H1 (cell line): ENCODE results near the gene ZFYVE21. TPM values are rescaled to one million over a fixed set of nuclear protein-coding genes. Genes with fewer than 3 reads are reported as not detected.

Source experiments
- CTCF ChIA-PET: fragments of 300-600 bp; sonication (Branson Sonifier 250); formaldehyde crosslinking; loops from one replicate; lab custom pipeline; 2021; ENCODE audit not compliant: partially characterized antibody; lab: Charles Lee
- POLR2A ChIA-PET: fragments of 300-600 bp; sonication (Branson Sonifier 250); formaldehyde crosslinking; loops from one replicate; lab custom pipeline; 2021; ENCODE audit warnings: inconsistent platforms; ENCODE audit not compliant: partially characterized antibody; lab: Charles Lee
- DNase-seq, 2 experiments: peaks; one replicate each; pipeline versions ENCODE4 v3.0.0 to v3.0.0-alpha.2; 2010 to 2022; ENCODE audit warnings: low spot score in 2 of 2, low read depth in 1 of 2, mixed read lengths in 1 of 2
- FAIRE-seq: peaks from 2 replicates; lab custom pipeline; 2011; peaks lifted over from hg19 to GRCh38; lab: Jason Lieb, UNC
- H2AFZ ChIP-seq: 2 replicates; pipeline ENCODE4 v1.8.1; 2012; ENCODE audit warnings: low read length, inconsistent platforms
- H2AK5ac ChIP-seq: 2 replicates; pipeline ENCODE4 v1.6.1; 2013; ENCODE audit warnings: low read depth, low read length
- H2BK120ac ChIP-seq: replicated peaks from 2 replicates; pipeline ENCODE3; 2013; ENCODE audit warnings: low read depth, low read length, inconsistent platforms
- H2BK12ac ChIP-seq: 2 replicates; pipeline ENCODE4 v1.6.1; 2013; ENCODE audit warnings: low read depth, low read length
- H2BK15ac ChIP-seq: 2 replicates; pipeline ENCODE4 v1.6.1; 2013; ENCODE audit warnings: low read length
- H2BK20ac ChIP-seq: 2 replicates; pipeline ENCODE4 v1.6.1; 2013; ENCODE audit warnings: low read length
- H2BK5ac ChIP-seq: 2 replicates; pipeline ENCODE4 v1.6.1; 2013; ENCODE audit warnings: low read depth, low read length
- H3K14ac ChIP-seq: 2 replicates; pipeline ENCODE4 v1.6.1; 2013; ENCODE audit warnings: inconsistent platforms; ENCODE audit not compliant: insufficient read length
- H3K18ac ChIP-seq: 2 replicates; pipeline ENCODE4 v1.6.1; 2013; ENCODE audit warnings: low read length; ENCODE audit errors: extremely low read depth
- H3K23ac ChIP-seq: 2 replicates; pipeline ENCODE4 v1.6.1; 2013; ENCODE audit warnings: inconsistent platforms; ENCODE audit not compliant: insufficient read length
- H3K23me2 ChIP-seq: 2 replicates; pipeline ENCODE4 v1.6.1; 2013; ENCODE audit warnings: low read depth, low read length
- H3K27ac ChIP-seq: 2 replicates; pipeline ENCODE4 v1.6.1; 2011; ENCODE audit warnings: low read depth, low read length, inconsistent platforms
- H3K27me3 ChIP-seq, 4 experiments: replicated peaks in 1 of 4; 1 replicate in 1 of 4; 2 replicates in 3 of 4; pipeline versions ENCODE4 v1.6.1 to v1.8.1; 2011 to 2013; ENCODE audit warnings: low read length in 3 of 4, mild to moderate bottlenecking in 3 of 4, inconsistent platforms in 2 of 4, mixed read lengths in 2 of 4, moderate library complexity in 1 of 4; ENCODE audit not compliant: control insufficient read depth in 3 of 4, insufficient read depth in 3 of 4; ENCODE audit errors: extremely low read depth in 1 of 4
- H3K36me3 ChIP-seq, 4 experiments: 2 replicates each; pipeline versions ENCODE4 v1.6.1 to v1.8.1; 2011 to 2013; ENCODE audit warnings: mild to moderate bottlenecking in 4 of 4, low read length in 3 of 4, moderate library complexity in 2 of 4, control low read depth in 1 of 4, inconsistent platforms in 1 of 4; ENCODE audit not compliant: insufficient read depth in 4 of 4, control insufficient read depth in 2 of 4
- H3K4ac ChIP-seq: replicated peaks from 2 replicates; pipeline ENCODE3; 2013; ENCODE audit warnings: low read length, low read depth, mixed read lengths, inconsistent platforms; ENCODE audit not compliant: insufficient read length
- H3K4me1 ChIP-seq, 4 experiments: replicated peaks in 1 of 4; 1 replicate in 1 of 4; 2 replicates in 3 of 4; pipeline versions ENCODE4 v1.6.1 to v1.8.1; 2011 to 2013; ENCODE audit warnings: low read length in 3 of 4, inconsistent platforms in 2 of 4, mixed read lengths in 1 of 4; ENCODE audit not compliant: insufficient read depth in 4 of 4, control insufficient read depth in 3 of 4
- H3K4me2 ChIP-seq, 2 experiments: 2 replicates each; pipeline versions ENCODE4 v1.6.1 to v1.8.1; 2011 to 2013; ENCODE audit warnings: low read depth in 2 of 2, low read length in 2 of 2, control low read depth in 1 of 2, inconsistent platforms in 1 of 2, mild to moderate bottlenecking in 1 of 2; ENCODE audit not compliant: insufficient read depth in 1 of 2
- H3K4me3 ChIP-seq, 4 experiments: fragments of 200-600, 300-600 bp in 1 of 4; sonication (generic), shearing (Covaris generic), sonication (Bioruptor Twin) in 1 of 4; 2 replicates each; pipeline versions ENCODE4 v1.5.1 to v1.8.1; 2011 to 2016; ENCODE audit warnings: low read length in 4 of 4, low read depth in 3 of 4, control low read depth in 2 of 4, inconsistent platforms in 2 of 4, mild to moderate bottlenecking in 2 of 4, mixed read lengths in 1 of 4, moderate library complexity in 1 of 4; ENCODE audit not compliant: insufficient read depth in 2 of 4; ENCODE audit errors: extremely low read depth in 1 of 4
- H3K56ac ChIP-seq: replicated peaks from 2 replicates; pipeline ENCODE3; 2013; ENCODE audit warnings: low read depth, mild to moderate bottlenecking, mixed read lengths, low read length, inconsistent platforms; ENCODE audit not compliant: insufficient read length
- H3K79me1 ChIP-seq: 2 replicates; pipeline ENCODE4 v1.6.1; 2013; ENCODE audit warnings: low read depth, low read length, control low read depth
- H3K79me2 ChIP-seq, 2 experiments: 2 replicates each; pipeline versions ENCODE4 v1.6.1 to v1.8.1; 2012 to 2013; ENCODE audit warnings: low read length in 2 of 2, mild to moderate bottlenecking in 2 of 2, inconsistent platforms in 1 of 2; ENCODE audit not compliant: insufficient read depth in 2 of 2, control insufficient read depth in 1 of 2
- H3K9ac ChIP-seq, 4 experiments: replicated peaks in 1 of 4; 1 replicate in 1 of 4; 2 replicates in 3 of 4; pipeline versions ENCODE4 v1.6.1 to v1.8.1; 2011 to 2013; ENCODE audit warnings: low read depth in 3 of 4, low read length in 3 of 4, control low read depth in 2 of 4, mild to moderate bottlenecking in 2 of 4, moderate library complexity in 2 of 4, inconsistent platforms in 1 of 4; ENCODE audit errors: extremely low read depth in 1 of 4
- H3K9me3 ChIP-seq, 2 experiments: 2 replicates each; pipeline versions ENCODE4 v1.6.1 to v1.8.1; 2012 to 2013; ENCODE audit warnings: mild to moderate bottlenecking in 2 of 2, moderate library complexity in 2 of 2, control low read depth in 1 of 2, inconsistent platforms in 1 of 2, low read depth in 1 of 2, low read length in 1 of 2, mixed read lengths in 1 of 2; ENCODE audit not compliant: insufficient read depth in 2 of 2
- H4K20me1 ChIP-seq, 2 experiments: replicated peaks in 1 of 2; 2 replicates each; pipeline versions ENCODE3 to v1.8.1; 2011 to 2013; ENCODE audit warnings: inconsistent platforms in 2 of 2, low read length in 2 of 2, mild to moderate bottlenecking in 1 of 2; ENCODE audit not compliant: insufficient read depth in 2 of 2, control insufficient read depth in 1 of 2
- H4K5ac ChIP-seq: 2 replicates; pipeline ENCODE4 v1.6.1; 2013; ENCODE audit warnings: low read length, low read depth, mixed read lengths, inconsistent platforms; ENCODE audit not compliant: insufficient read length
- H4K8ac ChIP-seq: 2 replicates; pipeline ENCODE4 v1.8.0; 2013; ENCODE audit warnings: mild to moderate bottlenecking, moderate library complexity, low read length, inconsistent platforms; ENCODE audit not compliant: insufficient read depth; ENCODE audit errors: extremely low read depth
- H4K91ac ChIP-seq: replicated peaks from 2 replicates; pipeline ENCODE3; 2013; ENCODE audit warnings: low read length, mixed read lengths, inconsistent platforms; ENCODE audit not compliant: insufficient read length
- CTBP2 ChIP-seq: IDR thresholded peaks from 2 replicates; pipeline ENCODE4 v1.7.0; 2011; ENCODE audit warnings: borderline replicate concordance, mild to moderate bottlenecking, moderate library complexity, mixed read lengths, low read length; ENCODE audit not compliant: insufficient read depth, insufficient read length
- EZH2 ChIP-seq: fragments of 200-600 bp; sonication (generic); IDR thresholded peaks from 2 replicates; pipeline ENCODE4 v1.7.1; 2012; ENCODE audit warnings: low read depth, mild to moderate bottlenecking, moderate library complexity, low read length, inconsistent platforms; ENCODE audit not compliant: severe bottlenecking
- JUN ChIP-seq: IDR thresholded peaks from 2 replicates; pipeline ENCODE4 v1.6.1; 2011; ENCODE audit warnings: low read depth, mild to moderate bottlenecking, improper control_type of control experiment, low read length
- MAFK ChIP-seq: IDR thresholded peaks from 2 replicates; pipeline ENCODE4 v1.6.1; 2012; ENCODE audit warnings: low read depth, mild to moderate bottlenecking, improper control_type of control experiment, low read length
- RBBP5 ChIP-seq: IDR thresholded peaks from 2 replicates; pipeline ENCODE4 v1.7.1; 2012; ENCODE audit warnings: low read depth, mild to moderate bottlenecking, inconsistent platforms, low read length, moderate library complexity, borderline replicate concordance
- RXRA ChIP-seq: IDR thresholded peaks from 2 replicates; pipeline ENCODE4 v1.6.1; 2011; ENCODE audit warnings: low read depth, mild to moderate bottlenecking, low read length, moderate library complexity; ENCODE audit not compliant: insufficient read depth
- SIX5 ChIP-seq: IDR thresholded peaks from 2 replicates; pipeline ENCODE4 v1.6.1; 2011; ENCODE audit warnings: mild to moderate bottlenecking, low read depth, low read length
- TAF1 ChIP-seq: IDR thresholded peaks from 2 replicates; pipeline ENCODE4 v1.6.1; 2011; ENCODE audit warnings: mild to moderate bottlenecking, low read depth, low read length
- TAF7 ChIP-seq: optimal IDR thresholded peaks from 2 replicates; pipeline ENCODE3; 2011; ENCODE audit warnings: low read depth, mild to moderate bottlenecking, inconsistent platforms, low read length, moderate library complexity, borderline replicate concordance
- WGBS, 2 experiments: shearing (Covaris generic) in 1 of 2; methylation state at CpG; one replicate each; pipeline versions ENCODE4 v1.1.6 to v1.1.7; 2013 to 2015; ENCODE audit warnings: low lambda C conversion rate in 2 of 2, mixed read lengths in 2 of 2, inconsistent platforms in 1 of 2, low coverage in 1 of 2, missing lambda C conversion rate in 1 of 2; ENCODE audit not compliant: insufficient replicate concordance in 2 of 2, insufficient coverage in 1 of 2, insufficient read length in 1 of 2; ENCODE audit errors: extremely low coverage in 1 of 2, missing lambda C conversion rate in 1 of 2; 5-methylcytosine and 5-hydroxymethylcytosine counted together
- polyA plus RNA-seq, 7 experiments: library from polyadenylated mRNA; depleted of rRNA in 3 of 7; stranded (reverse) in 5 of 7; unstranded in 2 of 7; fragments of >200 nt in 5 of 7; fragments of 200-250 nt in 2 of 7; gene quantifications; 1 replicate in 5 of 7; 2 replicates in 1 of 7; 4 replicates in 1 of 7; pipeline versions ENCODE4 v1.2.1 to v1.2.3, GENCODE V29; 2011 to 2013; ENCODE audit warnings: missing spikeins in 2 of 7, mixed read lengths in 2 of 7
- total RNA-seq: library from RNA; stranded (reverse); fragmentation: NEBNext Ultra II Directional; extraction: Animal tissue kit (Norgen Biotek cat#: 25700); gene quantifications from 2 replicates; pipeline ENCODE4 v1.2.1, GENCODE V29; 2021

Gene ZFYVE21
- total and polyA plus RNA-seq, 2 of the 8 experiments (the other 6 are each of a cell fraction or from before 2014, with no cell fraction given): 53.4 to 127 TPM

- Histone ChIP-seq H3K27me3 (no peaks in the 10 kb centered on the region), H3K4me2 (no peak overlapping the region), H3K9ac (no peak overlapping the region), H3K4me1 (peaks cover 0 to 2% (median 0%) of the 10 kb centered on the region in 4 experiments; a peak in 2 of 7 replicates), H3K56ac (no peak overlapping the region), H4K8ac (no peak overlapping the region; the same call in 1 of the 2 replicates), H4K91ac (no peak overlapping the region), H3K79me1 (peaks cover 8% of the 10 kb centered on the region; the same call in 1 of the 2 replicates), H3K23me2 (no peaks in the 10 kb centered on the region), H2BK5ac (no peak overlapping the region), H2AK5ac (no peak overlapping the region), H3K4ac (no peak overlapping the region), H4K20me1 (peaks cover 10 to 28% of the 10 kb centered on the region in 2 experiments), H3K9me3 (no peaks in the 10 kb centered on the region), H2AFZ (no peak overlapping the region), H2BK120ac (no peak overlapping the region), H3K79me2 (no peaks in the 10 kb centered on the region), H3K23ac (no peak overlapping the region), H2BK15ac (no peak overlapping the region), H2BK20ac (no peak overlapping the region), H3K36me3 (peaks cover 2 to 30% (median 10%) of the 10 kb centered on the region in 4 experiments; a peak in 6 of 8 replicates), H4K5ac (no peak overlapping the region), H3K14ac (no peak overlapping the region), H2BK12ac (no peak overlapping the region), H3K27ac (no peak overlapping the region), H3K18ac (no peak overlapping the region), H3K4me3 (no peak overlapping the region)
- CTCF ChIA-PET: interaction anchor here (1.3 to 2.8 kb wide), 2 partner anchors 14 to 18 kb away, joined by 3 to 8 read pairs; no protein-coding TSS in a partner anchor
- FAIRE-seq: no peak
- no peak for DNase-seq
- WGBS, 2 experiments: 89% methylated on average over 16 of the region's 17 CpGs; no CpG with 5 or more reads in 1 of the 2 experiments
- POLR2A ChIA-PET: interaction anchor here (1.0 to 2.3 kb wide), 4 partner anchors 9 to 177 kb away, joined by 3 to 7 read pairs (median 4); partner anchors contain the start of genes CKB and ZFYVE21
- TF ChIP-seq RXRA (no peak), CTBP2 (no peak), JUN (no peak), MAFK (no peak), RBBP5 (no peak), SIX5 (no peak), TAF7 (no peak), TAF1 (no peak), EZH2 (no peak)
These were observed 16.3 kb upstream of the ZFYVE21 start for GRCh38 chr14:103699261-103699661.
